DMS 273 (cell line): ENCODE measurements around the gene ATXN3L.

Experiments
- DNase-seq: peaks from one replicate; lab custom pipeline; 2025; ENCODE audit not compliant: unreplicated experiment; lab: John Stamatoyannopoulos, UW

ATXN3L gene

DNA sequence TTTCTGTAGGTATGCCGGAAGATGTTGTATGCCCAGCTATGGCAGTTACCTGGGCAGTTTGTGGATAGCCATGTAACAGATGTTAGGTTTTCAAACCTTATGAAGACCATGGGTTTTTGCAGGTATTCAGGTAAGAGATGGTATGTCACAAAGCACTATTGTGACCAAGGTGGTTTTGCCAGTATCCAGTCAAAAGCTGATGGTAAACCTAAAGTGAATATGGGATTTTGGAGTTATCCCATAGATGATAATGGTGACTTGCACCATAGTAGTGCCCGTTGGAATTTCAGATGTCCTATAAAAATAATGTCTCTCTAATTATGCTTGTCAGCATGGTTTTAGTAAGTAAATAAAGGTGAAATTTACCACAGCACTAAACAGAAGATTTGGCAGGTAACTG, at the start of gene ATXN3L:
Gene ATXN3L, minus strand, starts transcription at position 101 of the 400 bp plus-strand sequence. CDS start 119 bp downstream, outside the sequence.
- no peak for DNase-seq

DNA sequence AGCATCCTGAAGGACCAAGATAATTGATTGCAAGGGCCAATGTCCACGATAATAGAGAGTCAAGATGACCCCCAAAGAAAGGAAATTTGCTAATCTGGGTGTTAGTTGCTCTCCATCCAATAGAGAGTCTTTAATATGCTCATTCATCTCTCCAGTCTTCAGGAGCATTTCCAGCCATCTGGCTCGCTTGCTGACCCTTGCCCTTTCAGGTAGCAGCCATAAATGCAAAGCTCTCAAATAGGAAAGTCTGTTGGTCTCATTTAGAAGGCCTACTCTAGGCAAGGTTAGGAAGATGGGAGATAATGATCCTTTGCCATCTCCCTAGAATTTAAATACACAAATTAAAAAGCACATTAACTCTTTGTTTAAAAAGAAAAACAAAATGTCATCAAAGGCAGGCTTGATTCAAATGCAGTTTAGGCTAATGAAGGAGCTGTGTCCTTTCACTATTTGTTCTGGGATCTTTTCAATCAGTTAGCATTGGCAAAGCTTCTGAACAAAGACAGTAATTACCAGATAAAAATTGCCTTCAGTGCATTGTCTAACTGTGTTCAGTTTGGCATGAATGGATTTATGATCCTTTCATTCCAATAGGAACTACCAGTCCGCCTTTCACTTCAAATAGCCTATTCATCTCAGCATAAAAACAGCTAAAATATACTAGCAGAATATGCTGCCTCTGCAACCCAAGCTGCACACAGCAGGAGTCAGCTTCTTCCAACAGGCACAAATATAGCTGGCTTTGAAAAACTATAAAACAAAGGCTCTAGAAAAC, 49.6 kb upstream of the ATXN3L start:
- DNase-seq = no peak

DNA sequence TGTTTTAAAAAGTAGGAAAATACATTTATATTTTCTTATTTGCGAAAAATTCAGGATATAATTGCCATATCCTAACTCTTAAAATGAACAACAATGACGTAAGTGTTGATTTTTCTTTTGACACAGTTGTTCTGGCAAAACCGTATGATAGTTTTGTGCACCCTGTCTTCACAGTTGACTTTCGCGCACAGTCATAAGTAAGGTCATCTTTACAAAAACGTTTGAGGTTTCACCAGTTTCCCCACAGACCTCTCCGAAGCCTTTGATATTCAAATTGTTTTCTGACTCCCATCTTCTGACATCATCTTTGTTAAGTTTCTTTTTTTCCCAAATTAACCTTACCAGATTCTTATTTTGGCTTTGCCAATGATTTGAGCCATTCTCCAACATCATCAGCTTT, 48.1 kb upstream of the ATXN3L start:
- DNase-seq = no peak

DNA sequence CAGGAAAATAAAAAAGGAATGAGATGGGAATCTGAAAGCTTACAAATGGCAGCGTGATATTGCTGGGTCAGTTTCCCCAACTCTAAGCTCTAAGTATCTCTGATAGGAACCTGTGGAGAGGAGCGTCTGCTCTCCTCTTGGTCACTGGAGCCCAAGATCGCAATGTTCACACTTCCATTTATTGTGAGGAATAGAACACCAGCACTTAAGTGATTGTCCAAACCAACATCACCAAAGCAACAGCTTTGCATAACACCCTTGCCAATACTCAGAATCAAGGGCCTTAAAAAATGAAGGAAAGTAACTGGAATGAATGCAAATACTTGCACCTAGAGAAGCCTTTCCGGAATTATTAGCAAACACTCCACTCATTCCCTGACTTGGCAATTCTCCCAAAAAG, 46.8 kb upstream of the ATXN3L start:
- no peak for DNase-seq

DNA sequence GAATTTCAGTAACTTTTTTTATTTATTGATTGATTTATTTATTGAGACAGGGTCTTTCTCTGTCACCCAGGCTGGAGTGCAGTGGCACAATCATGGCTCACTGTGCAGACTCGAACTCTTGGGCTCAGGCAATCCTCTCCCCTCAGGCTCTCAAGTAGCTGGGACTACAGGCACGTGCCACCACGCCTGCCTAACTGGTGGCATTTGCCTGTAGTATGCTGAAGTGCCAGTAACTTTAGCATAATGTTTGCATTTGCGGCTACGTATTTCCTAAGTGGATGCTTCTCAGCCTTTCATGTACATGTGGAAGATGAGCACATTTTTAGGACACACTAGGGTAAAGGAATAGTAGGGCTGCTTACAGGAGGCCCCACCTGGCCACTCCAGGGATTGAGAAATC, 45.3 kb upstream of the ATXN3L start:
- DNase-seq = no peak

DNA sequence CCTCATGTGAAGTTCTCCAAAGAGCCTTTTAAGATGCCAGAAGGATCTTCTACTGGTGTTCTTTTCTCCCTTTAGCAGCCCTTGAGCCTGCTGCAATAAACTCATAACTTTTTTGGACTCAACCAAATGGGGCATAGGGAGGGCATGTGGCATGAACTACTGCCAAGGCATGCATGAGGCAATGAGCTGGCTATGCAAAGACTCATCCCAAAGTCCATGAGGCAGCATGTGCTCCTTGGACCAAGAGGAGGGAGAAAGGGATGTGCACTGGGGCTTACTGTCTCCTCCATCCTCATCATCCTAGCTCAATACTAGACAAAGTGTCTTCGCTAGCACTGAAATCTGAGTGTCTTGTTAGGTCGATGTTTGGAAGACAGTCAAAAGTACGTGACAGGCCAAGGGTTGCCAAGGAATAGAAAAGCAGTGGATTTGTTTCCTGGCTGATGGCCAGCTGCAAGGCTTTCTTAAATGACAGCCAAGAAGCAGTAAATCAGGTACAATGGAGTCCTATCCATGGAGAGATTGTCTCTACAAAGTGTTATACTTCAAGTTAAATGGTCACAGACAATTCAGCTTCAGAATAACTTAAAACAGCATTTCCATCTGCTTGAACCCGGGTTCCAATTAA, 44.5 kb upstream of the ATXN3L start:
- peak; percentile 55 for DNase-seq

DNA sequence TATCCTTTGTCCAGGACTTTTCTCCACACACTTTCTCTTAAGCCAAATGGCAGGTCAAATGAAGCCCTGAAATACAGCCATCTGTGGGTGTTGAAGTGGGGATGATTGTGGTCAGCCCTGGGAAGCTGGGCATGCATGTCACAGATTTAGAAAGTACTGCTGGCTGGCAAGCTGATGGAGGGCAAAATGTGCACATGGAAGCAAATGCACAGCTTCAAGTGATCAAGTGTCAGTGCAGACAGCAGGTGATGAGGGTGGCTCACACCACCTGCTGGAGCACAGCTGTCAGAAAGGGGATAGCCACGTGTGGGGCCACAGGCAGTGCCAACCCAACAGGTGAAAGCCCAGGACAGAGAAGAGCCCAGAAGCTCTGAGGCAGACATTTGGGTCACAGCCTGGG, 40.3 kb upstream of the ATXN3L start:
- DNase-seq = peak; percentile 73

DNA sequence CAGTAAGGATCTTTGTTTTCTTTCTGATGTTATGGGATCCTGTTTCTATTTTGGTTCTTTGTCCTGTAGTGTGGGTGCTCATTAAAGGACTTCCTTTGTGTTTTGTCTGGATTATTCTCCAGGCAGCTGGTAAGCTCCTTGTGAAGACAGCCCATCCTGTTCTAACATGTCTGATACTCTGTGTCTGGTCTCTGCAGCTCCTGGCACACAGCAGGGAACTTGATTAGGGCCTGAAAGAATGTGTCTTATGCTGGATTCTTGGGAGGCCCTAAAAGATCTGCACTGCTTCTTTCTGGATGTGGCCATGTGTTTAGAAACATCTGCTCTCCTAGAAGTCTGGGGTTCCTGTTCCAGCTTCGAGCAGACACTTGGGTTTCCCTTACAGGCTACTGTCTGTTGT, 38.1 kb upstream of the ATXN3L start:
- peak; percentile 86 for DNase-seq

DNA sequence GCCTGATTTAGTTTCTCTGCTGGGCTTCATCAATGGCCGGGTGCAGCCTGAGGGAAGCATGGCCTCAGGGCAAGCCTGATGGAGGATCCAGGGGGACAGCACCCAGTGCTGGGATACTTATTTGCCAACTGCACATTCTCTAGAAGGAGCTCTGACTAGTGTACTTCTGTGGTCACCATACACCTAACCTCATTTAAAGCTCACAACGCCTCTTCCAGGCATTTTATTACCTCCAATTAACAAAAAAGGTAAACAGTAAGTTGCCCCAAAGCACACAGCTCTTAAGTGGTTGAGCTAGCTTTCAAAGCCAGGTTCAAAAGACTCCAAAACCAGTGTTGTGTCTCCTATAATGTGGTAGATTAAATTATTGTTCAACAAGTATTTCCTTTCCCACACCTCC, 26.8 kb upstream of the ATXN3L start:
- DNase-seq = no peak

DNA sequence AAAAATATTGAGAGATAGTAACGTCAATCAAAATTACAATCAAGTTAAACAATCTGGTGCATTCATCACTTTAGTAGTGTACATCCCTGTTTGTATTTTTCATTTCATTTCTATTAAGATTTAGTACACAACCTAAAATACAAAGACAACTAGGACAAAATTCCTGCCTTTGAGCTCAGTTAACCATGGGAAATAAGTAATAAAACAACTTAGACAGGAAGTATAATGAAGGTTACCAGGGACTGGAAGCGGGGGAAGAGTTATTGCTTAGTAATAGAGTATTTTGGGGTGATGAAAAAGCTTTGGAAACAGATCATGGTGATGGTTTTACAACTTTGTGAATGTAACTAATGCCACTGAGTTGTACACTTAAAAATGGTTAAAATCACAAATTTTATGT, 25.6 kb upstream of the ATXN3L start:
- DNase-seq = no peak

DNA sequence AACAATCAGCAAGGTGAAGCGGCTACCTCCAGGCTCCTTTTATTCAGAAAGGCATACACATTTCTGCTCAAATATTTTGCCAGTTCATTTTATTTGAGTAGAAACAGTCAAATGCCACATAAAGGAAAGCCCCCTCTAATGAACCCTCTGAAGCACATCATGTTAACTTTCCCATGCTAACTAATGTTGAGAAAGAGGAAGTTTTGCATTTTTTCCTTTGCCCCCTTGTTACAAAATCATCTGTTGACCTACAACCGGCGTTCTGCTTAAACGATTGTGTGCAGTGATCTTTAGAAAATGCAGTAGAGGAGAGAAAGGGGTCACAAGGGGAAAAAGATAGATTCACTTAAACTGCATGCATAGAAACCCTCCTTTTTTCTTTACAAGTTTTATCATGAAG, 25.2 kb upstream of the ATXN3L start:
- no peak for DNase-seq

DNA sequence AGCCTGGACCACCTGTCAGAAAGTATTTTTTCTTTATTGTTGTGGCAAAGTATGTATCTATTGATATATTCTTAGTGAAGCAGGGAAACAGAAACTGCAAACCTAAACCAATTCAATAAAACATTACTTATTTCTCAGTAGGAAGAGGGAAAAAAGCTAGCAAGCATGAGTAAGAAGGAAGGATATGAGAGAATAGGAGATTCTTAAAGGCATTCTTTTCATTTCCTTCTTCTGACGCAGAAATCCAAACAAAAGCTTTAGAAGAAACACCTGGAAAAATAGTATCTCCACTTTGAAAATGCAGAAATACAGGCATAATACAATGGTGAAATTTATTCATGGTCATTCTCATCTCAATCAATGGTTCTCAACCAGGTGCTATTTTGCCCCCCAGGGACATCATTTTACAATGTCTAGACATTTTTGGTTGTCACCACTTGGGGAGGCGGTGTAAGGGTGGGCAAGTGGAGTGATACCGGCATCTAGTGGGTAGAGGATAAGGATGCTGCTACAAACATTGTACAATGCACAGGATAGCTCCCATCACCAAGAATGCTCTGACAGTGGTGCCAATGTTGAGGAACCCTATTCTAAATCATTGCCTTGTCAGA, 21.7 kb upstream of the ATXN3L start:
- no peak for DNase-seq

DNA sequence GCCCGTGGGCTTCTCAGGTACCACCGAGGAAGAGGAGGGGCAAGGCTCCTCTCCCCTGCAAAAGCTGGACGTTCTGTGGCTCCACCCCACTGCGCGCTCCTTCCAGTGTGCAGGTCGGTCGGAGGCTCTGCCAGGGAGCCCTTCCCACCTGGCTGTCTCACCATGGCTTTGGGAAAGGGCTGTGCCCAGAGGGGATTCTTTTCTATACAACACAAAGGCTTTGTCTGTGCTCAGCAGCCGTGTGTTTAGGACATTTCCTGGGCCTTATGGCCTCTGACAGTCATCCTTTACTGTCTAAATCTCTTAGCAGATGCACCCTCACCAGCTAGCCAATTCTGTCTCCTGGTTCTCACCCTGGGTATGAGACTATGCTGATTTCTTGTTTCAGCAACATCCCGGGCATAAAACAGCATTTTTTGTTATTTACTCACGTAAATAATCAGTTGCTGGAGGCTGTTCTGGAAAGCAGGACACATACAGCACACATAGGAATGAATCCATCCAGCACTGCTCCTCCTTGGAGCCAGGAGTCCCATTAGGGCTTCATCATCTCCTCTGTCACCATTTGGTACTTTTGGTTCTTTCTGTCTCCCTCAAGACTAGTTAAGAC, 20.4 kb upstream of the ATXN3L start:
- no peak for DNase-seq

DNA sequence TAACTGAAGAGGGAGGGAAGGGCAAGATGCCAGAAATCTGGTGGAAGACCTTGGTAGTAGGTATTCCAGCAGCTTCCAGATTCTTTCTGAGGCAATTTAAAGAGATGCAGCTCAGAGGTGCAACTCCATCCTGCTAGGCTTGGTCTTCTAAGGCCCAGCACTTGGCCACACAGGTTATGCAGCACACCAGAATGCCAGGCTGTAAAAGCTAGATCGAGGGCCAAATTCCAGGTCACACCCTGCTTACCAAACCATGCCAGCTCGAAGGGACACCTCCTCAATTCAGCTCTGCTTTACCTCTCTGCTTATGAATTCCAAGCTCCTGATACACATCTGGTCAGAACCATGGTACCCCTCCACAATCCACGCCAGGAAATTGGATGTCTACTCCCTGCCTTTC, 19.8 kb upstream of the ATXN3L start:
- DNase-seq = peak; percentile 24

DNA sequence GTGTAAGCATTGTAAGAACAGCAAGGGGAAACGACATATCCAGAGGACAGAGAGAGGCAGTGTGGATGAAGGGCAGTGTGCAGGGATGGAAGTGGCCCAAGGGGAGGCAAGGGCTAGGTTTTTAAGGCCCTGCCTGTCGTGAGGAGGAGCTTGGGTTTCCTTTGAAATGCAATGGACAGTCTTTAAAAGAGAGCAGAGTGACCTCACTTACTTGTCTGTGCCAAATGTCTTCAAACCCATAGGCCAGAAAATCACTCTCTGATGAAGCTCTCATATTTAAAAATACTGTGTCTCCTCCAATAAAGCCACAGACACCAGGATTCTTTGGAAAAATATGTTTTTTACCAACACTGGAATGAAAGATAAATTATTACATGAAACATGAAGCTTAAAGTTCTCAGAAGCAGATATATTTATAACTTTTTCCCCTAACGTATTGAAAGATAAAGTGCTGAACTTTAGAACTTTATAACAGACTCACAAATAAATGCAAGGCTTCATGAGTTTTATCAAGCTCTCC, 19.2 kb upstream of the ATXN3L start:
- DNase-seq = no peak

DNA sequence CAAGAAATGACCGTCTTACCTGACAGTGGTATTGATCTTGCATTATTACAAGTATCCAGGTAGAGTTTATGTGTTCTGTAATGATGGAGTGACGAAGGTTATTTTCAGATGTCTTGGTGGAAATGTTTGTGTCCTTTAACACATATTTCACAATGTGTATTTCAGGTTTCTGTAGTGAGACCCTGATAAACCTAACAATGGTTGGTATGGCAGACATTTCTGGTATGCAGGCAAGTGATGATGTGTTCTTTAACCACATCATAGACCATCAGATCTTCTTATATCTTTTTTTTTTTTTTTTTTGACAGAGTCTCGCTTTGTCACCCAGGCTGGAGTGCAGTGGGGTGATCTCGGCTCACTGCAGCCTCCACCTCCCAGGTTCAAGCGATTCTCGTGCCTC, 14.6 kb upstream of the ATXN3L start:
- no peak for DNase-seq

DNA sequence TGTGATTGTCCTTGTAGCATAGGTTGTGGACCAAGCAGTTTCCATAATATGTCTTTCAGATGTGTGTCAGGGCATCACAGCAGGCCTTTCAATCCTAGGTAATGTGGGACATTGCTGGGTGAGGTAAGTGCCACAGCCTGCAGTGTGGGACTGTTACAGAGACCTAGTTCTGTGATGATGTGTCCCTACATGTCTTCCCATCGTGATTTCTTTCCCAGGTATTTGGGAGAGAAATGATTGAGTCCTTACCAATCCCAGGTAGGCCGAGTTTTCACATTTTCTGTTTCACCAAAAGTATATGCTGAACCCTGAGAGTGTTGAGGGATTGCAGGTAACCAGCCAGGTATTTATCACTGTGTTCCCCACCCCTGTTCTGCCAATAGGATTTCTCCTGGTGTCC, 10.6 kb upstream of the ATXN3L start:
- DNase-seq = no peak

DNA sequence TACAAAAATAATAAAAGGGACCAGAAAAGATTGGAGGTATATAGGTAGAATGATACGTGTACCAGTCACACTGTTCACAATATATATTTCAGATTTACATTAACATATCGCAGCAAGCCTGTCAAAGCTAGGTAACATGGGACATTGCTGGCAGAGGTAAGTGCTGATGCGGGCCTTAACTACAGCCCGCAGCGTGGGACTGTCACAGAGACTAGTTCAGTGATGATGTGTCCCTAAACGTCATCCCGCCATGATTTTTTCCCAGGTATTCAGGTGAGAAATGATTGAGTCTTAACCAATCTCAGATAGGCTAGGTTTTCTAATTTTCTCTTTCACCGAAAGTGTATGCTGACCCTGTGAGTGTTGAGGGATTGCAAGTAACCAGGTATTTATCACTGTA, 7.8 kb upstream of the ATXN3L start:
- DNase-seq = no peak

DNA sequence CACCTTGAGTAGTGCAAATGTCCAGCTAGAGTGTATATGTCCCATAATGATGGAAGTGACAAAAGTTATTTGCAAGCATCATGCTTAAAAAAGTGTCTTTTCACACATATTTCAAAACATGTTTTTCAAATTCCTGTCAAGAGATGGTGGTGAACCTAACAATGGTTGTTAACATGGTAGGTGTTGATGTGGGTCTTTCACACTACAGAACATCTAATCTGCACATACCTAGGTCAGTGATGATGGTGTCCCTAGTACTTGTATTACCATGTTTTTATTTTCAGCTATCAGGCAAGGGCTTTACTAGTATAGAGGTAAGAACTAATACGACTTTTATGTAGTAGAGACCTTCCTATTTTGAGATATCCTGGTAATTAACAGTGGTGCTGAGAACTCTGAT, 3.4 kb upstream of the ATXN3L start:
- no peak for DNase-seq

DNA sequence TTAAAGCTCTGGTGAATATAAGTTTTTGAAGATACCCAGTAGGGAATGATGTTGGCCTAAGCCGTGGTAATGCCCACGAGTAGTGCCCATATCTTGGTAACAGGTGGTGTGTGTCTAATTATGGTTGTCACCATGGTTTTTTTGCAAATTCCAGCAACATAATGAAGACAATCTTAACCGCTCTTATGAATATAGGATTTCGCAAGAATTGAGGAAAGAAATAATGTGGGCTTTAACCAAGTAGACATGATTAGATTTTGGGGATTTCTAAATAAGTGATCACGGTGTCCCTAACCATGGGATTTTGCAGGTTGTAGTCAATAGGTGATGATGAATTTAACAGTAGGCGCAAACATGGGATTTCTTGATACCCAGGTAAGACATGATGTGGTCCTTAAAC, 2.5 kb downstream of the ATXN3L start:
- DNase-seq = no peak

DNA sequence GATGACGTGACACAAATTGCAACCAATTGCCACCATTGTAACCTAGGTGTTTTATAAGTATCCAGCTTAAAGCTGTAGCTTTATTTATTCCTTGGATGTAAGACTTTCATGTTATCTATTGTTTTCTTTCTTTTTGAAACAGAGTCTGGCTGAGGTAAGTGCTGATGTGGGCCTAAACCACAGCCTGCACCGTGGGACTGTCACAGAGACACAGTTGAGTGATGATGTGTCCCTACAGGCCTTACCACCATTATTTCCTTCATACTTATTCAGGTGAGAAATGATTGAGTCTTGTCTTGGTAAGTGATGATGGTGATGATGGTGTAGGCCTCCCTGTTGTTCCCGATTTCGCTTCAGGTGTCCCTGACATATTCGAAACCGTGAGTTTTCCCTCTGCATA, 8.3 kb downstream of the ATXN3L start:
- no peak for DNase-seq

DNA sequence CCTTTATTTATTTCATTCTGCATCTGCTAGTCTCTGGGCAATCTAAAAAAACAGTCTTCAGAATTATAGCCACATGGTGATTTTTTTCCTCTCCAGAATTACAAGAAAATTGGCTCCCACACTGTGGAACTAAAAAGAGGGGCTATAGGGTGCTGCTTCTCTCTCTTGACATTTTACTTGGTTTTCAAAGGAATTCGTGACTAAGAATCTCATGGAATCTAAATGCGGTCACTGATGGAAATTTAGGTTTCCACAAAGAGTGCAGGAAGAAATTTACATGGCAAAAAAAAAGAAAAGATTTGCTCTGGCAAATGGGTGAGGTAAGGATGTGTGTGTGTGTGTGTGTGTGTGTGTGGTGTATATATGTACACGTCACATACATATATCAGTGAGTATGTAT, 10.2 kb downstream of the ATXN3L start:
- DNase-seq = no peak
